ENCODE data around the gene OXGR1. TPM values are rescaled to one million over a fixed set of nuclear protein-coding genes. Genes with fewer than 3 reads are reported as not detected.

OXGR1 gene
- total and polyA plus RNA-seq, 2 donors (not counting 3 experiments of a cell fraction or from before 2014, with no cell fraction given): not detected

DNA sequence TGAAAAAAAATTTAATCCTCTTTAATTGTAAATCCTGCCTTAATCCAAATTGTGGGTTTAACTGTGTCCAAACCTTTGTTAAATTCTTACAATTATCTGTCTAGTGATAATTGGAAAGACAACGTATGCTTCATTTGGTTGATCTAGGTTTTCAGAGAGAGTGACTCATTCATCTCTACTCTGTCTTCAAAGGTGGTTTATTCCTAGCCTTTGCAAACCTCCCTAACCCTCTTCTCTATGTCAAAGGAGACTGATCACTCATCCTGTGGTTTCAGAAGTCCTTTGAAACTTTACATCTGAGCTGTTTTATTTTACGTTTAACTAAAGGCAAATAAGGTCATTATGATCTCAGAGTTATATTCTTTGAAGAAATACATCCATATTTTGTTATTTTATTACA is 8.8 kb upstream of the OXGR1 start:
- no peaks in the 10 kb centered on the region for H3K4me1 ChIP-seq (ENCODE audit: control insufficient read depth, extremely low read depth, insufficient read depth, low read length)
- ChIA-PET POLR2A (no interaction called here), CTCF (interaction anchor here (1.8 to 3.8 kb wide), 2 partner anchors 15 to 20 kb away, joined by 4 to 24 read pairs; no protein-coding TSS in a partner anchor)
- H3K79me2 ChIP-seq (ENCODE audit: control insufficient read depth, insufficient read depth, low read length): no peaks in the 10 kb centered on the region
- FAIRE-seq (no peak), DNase-seq (ENCODE audit: low read depth, low spot score) (no peak)
- intact Hi-C loops (cut with micrococcal nuclease) (no loop called here), dilution Hi-C loops (cut with MboI; ENCODE audit: extremely low pct_ligation_motif_present, low sequenced_read_pairs) (no loop called here)
- no peaks in the 10 kb centered on the region for H3K9me1 ChIP-seq (replicated peaks; ENCODE audit: control insufficient read depth, extremely low read depth, insufficient read depth, low read length)
- TF ChIP-seq GATA2 (IDR thresholded peaks at IDR 0.05; ENCODE audit: insufficient read depth, insufficient read length, low read depth, low read length): no peak
- no peak for TF ChIP-seq EZH2 (IDR thresholded peaks at IDR 0.05; ENCODE audit: borderline replicate concordance, low read depth, low read length, severe bottlenecking)
- TF ChIP-seq, protein P1, sequence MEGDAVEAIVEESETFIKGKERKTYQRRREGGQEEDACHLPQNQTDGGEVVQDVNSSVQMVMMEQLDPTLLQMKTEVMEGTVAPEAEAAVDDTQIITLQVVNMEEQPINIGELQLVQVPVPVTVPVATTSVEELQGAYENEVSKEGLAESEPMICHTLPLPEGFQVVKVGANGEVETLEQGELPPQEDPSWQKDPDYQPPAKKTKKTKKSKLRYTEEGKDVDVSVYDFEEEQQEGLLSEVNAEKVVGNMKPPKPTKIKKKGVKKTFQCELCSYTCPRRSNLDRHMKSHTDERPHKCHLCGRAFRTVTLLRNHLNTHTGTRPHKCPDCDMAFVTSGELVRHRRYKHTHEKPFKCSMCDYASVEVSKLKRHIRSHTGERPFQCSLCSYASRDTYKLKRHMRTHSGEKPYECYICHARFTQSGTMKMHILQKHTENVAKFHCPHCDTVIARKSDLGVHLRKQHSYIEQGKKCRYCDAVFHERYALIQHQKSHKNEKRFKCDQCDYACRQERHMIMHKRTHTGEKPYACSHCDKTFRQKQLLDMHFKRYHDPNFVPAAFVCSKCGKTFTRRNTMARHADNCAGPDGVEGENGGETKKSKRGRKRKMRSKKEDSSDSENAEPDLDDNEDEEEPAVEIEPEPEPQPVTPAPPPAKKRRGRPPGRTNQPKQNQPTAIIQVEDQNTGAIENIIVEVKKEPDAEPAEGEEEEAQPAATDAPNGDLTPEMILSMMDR (IDR thresholded peaks at IDR 0.05; ENCODE audit: extremely low read depth in 1 of 2, insufficient read depth in 1 of 2, low read depth in 1 of 2, low read length in 2 of 2): no peak
- TF ChIP-seq JUN (IDR thresholded peaks at IDR 0.05; ENCODE audit: borderline replicate concordance, insufficient read depth, insufficient read length, low read depth): no peak
- no peak for TF ChIP-seq MYC (IDR thresholded peaks at IDR 0.05; ENCODE audit: low read depth, low read length)
- no peak for TF ChIP-seq POLR2AphosphoS5 (IDR thresholded peaks at IDR 0.05; ENCODE audit: insufficient read depth, low read depth, low read length)
- TF ChIP-seq, protein P2, sequence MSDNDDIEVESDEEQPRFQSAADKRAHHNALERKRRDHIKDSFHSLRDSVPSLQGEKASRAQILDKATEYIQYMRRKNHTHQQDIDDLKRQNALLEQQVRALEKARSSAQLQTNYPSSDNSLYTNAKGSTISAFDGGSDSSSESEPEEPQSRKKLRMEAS (IDR thresholded peaks at IDR 0.05; ENCODE audit: insufficient read depth, insufficient read length): no peak
- no peak for TF ChIP-seq FOS (IDR thresholded peaks at IDR 0.05; ENCODE audit: borderline replicate concordance, insufficient read depth, low read length)
- TF ChIP-seq POLR2A (IDR thresholded peaks at IDR 0.05; ENCODE audit: low read depth, low read length): no peak
- no peaks in the 10 kb centered on the region for H3K9me3 ChIP-seq (replicated peaks; ENCODE audit: control insufficient read depth, insufficient read depth, low read length)
- H4K20me1 ChIP-seq (replicated peaks; ENCODE audit: control insufficient read depth, extremely low read depth, insufficient read depth, low read length): no peaks in the 10 kb centered on the region
- no peak overlapping the region for H3K4me3 ChIP-seq (replicated peaks in 1 of 3; ENCODE audit: insufficient read depth in 1 of 3, low read depth in 1 of 3, low read length in 3 of 3)
- peaks cover 16 to 44% of the 10 kb centered on the region in 2 experiments for H3K27me3 ChIP-seq (ENCODE audit: control insufficient read depth in 2 of 2, insufficient read depth in 2 of 2, low read length in 2 of 2)
- H3K27ac ChIP-seq (ENCODE audit: insufficient read depth, low read depth, low read length): no peak overlapping the region
- H3K9ac ChIP-seq (replicated peaks; ENCODE audit: extremely low read depth, insufficient read depth, low read length): no peak overlapping the region
- H3K36me3 ChIP-seq (ENCODE audit: control insufficient read depth in 2 of 2, extremely low read depth in 1 of 2, insufficient read depth in 2 of 2, low read length in 2 of 2): no peaks in the 10 kb centered on the region
- no TSS peak for BruUV-seq (replicated peaks)
- no peak overlapping the region for H3K4me2 ChIP-seq (ENCODE audit: insufficient read depth, low read length)
- H2AFZ ChIP-seq (ENCODE audit: low read depth, low read length): no peak overlapping the region
